Measurements from ENCODE around the gene TRPV4. TPM values are rescaled to one million over a fixed set of nuclear protein-coding genes. Genes with fewer than 3 reads are reported as not detected.
A peak's percentile ranks its signal among the peaks of the same experiment; 100 is the strongest.

Gene TRPV4
- total RNA-seq, 1 donor from 2014 or later: 0.75 TPM

GRCh38 chr12:109767456-109767855, 65.7 kb downstream of the TRPV4 start:
- no peak overlapping the region for H3K27ac Mint-ChIP-seq (ENCODE audit: unreplicated experiment)
- H3K4me3 ChIP-seq (ENCODE audit: insufficient read depth, low read depth, low read length): no peak overlapping the region
- no peaks in the 10 kb centered on the region for H3K36me3 ChIP-seq (ENCODE audit: insufficient read depth, low read length)
- no peaks in the 10 kb centered on the region for H4K20me1 ChIP-seq (ENCODE audit: insufficient read depth, low read length)
- peaks cover 8% of the 10 kb centered on the region for H3K9me3 Mint-ChIP-seq (ENCODE audit: unreplicated experiment)
- no peak overlapping the region for H3K4me2 ChIP-seq (ENCODE audit: low read length)
- no peaks in the 10 kb centered on the region for H3K27me3 ChIP-seq (ENCODE audit: insufficient read depth, low read length)
- no peak overlapping the region for H3K9ac ChIP-seq (ENCODE audit: low read length)
- FAIRE-seq (no peak), DNase-seq (ENCODE audit: low read depth) (no peak)
- no peak overlapping the region for H2AFZ ChIP-seq (ENCODE audit: low read depth, low read length)
- no peak overlapping the region for H3K4me3 Mint-ChIP-seq (ENCODE audit: unreplicated experiment)
- H3K4me1 ChIP-seq (ENCODE audit: insufficient read depth, low read length): no peaks in the 10 kb centered on the region
- H3K27ac ChIP-seq (ENCODE audit: low read depth, low read length): no peak overlapping the region
- peaks cover 7% of the 10 kb centered on the region for H3K27me3 Mint-ChIP-seq (ENCODE audit: low read depth, unreplicated experiment)
- H3K4me1 Mint-ChIP-seq (ENCODE audit: low read depth, unreplicated experiment): no peaks in the 10 kb centered on the region
- TF ChIP-seq CTCF (IDR thresholded peaks at IDR 0.05; ENCODE audit: insufficient read depth, low read depth, low read length) (no peak), EZH2 (IDR thresholded peaks at IDR 0.05; ENCODE audit: insufficient read depth, low read length) (no peak)
- H3K9me3 ChIP-seq (ENCODE audit: insufficient read depth, low read depth, low read length): peaks cover 4% of the 10 kb centered on the region
- no peaks in the 10 kb centered on the region for H3K79me2 ChIP-seq (ENCODE audit: insufficient read depth, low read length)
- peaks cover 4% of the 10 kb centered on the region for H3K36me3 Mint-ChIP-seq (ENCODE audit: low read depth, unreplicated experiment)

- Mint-ChIP-seq H3K27ac (ENCODE audit: unreplicated experiment) (peak overlapping the region; percentile 34), H3K27me3 (ENCODE audit: low read depth, unreplicated experiment) (peaks cover 5% of the 10 kb centered on the region), H3K36me3 (ENCODE audit: low read depth, unreplicated experiment) (peaks cover 5% of the 10 kb centered on the region), H3K4me3 (ENCODE audit: unreplicated experiment) (no peak overlapping the region), H3K4me1 (ENCODE audit: low read depth, unreplicated experiment) (no peaks in the 10 kb centered on the region), H3K9me3 (ENCODE audit: unreplicated experiment) (peaks cover 8% of the 10 kb centered on the region)
- Histone ChIP-seq H3K4me1 (ENCODE audit: insufficient read depth, low read length) (no peaks in the 10 kb centered on the region), H3K4me2 (ENCODE audit: low read length) (no peak overlapping the region), H3K4me3 (ENCODE audit: insufficient read depth, low read depth, low read length) (no peak overlapping the region), H4K20me1 (ENCODE audit: insufficient read depth, low read length) (no peaks in the 10 kb centered on the region), H3K79me2 (ENCODE audit: insufficient read depth, low read length) (no peaks in the 10 kb centered on the region), H3K27me3 (ENCODE audit: insufficient read depth, low read length) (no peaks in the 10 kb centered on the region), H3K9me3 (ENCODE audit: insufficient read depth, low read depth, low read length) (peaks cover 4% of the 10 kb centered on the region), H3K27ac (ENCODE audit: low read depth, low read length) (no peak overlapping the region), H3K9ac (ENCODE audit: low read length) (no peak overlapping the region), H3K36me3 (ENCODE audit: insufficient read depth, low read length) (no peaks in the 10 kb centered on the region), H2AFZ (ENCODE audit: low read depth, low read length) (no peak overlapping the region)
- no peak for FAIRE-seq
- TF ChIP-seq CTCF (IDR thresholded peaks at IDR 0.05; ENCODE audit: insufficient read depth, low read depth, low read length): no peak
- TF ChIP-seq EZH2 (IDR thresholded peaks at IDR 0.05; ENCODE audit: insufficient read depth, low read length): no peak
- no peak for DNase-seq (ENCODE audit: low read depth)
These were observed 66.9 kb downstream of the TRPV4 start for GRCh38 chr12:109766251-109766778.

- Mint-ChIP-seq H3K27me3 (ENCODE audit: low read depth, unreplicated experiment) (peaks cover 2% of the 10 kb centered on the region), H3K4me3 (ENCODE audit: unreplicated experiment) (no peak overlapping the region), H3K27ac (ENCODE audit: unreplicated experiment) (no peak overlapping the region), H3K36me3 (ENCODE audit: low read depth, unreplicated experiment) (peaks cover 5% of the 10 kb centered on the region), H3K9me3 (ENCODE audit: unreplicated experiment) (peaks cover 8% of the 10 kb centered on the region), H3K4me1 (ENCODE audit: low read depth, unreplicated experiment) (no peaks in the 10 kb centered on the region)
- Histone ChIP-seq H3K4me3 (ENCODE audit: insufficient read depth, low read depth, low read length) (no peak overlapping the region), H3K27ac (ENCODE audit: low read depth, low read length) (no peak overlapping the region), H3K9me3 (ENCODE audit: insufficient read depth, low read depth, low read length) (peaks cover 4% of the 10 kb centered on the region), H3K79me2 (ENCODE audit: insufficient read depth, low read length) (no peaks in the 10 kb centered on the region), H3K27me3 (ENCODE audit: insufficient read depth, low read length) (no peaks in the 10 kb centered on the region), H3K36me3 (ENCODE audit: insufficient read depth, low read length) (no peaks in the 10 kb centered on the region), H3K4me2 (ENCODE audit: low read length) (no peak overlapping the region), H2AFZ (ENCODE audit: low read depth, low read length) (no peak overlapping the region), H4K20me1 (ENCODE audit: insufficient read depth, low read length) (no peaks in the 10 kb centered on the region), H3K4me1 (ENCODE audit: insufficient read depth, low read length) (no peaks in the 10 kb centered on the region), H3K9ac (ENCODE audit: low read length) (no peak overlapping the region)
- FAIRE-seq (no peak), DNase-seq (ENCODE audit: low read depth) (no peak)
- TF ChIP-seq CTCF (IDR thresholded peaks at IDR 0.05; ENCODE audit: insufficient read depth, low read depth, low read length) (no peak), EZH2 (IDR thresholded peaks at IDR 0.05; ENCODE audit: insufficient read depth, low read length) (no peak)
These were observed 67.8 kb downstream of the TRPV4 start for GRCh38 chr12:109765446-109765810.

Measured in astrocyte (in vitro differentiated cells and primary cell).